ENCODE measurements around the gene VDAC1.
A peak's percentile ranks its signal among the peaks of the same experiment; 100 is the strongest.

VDAC1 gene

GRCh38 chr5:133930061-133930812 lies 74.5 kb downstream of the VDAC1 start:
- Mint-ChIP-seq H3K27me3 (ENCODE audit: low read depth) (peaks cover 36% of the 10 kb centered on the region), H3K36me3 (ENCODE audit: low read depth) (no peaks in the 10 kb centered on the region)

GRCh38 chr5:133928587-133929393 lies 76.0 kb downstream of the VDAC1 start:
- no peak for TF ChIP-seq CTCF (IDR thresholded peaks at IDR 0.05; ENCODE audit: unreplicated experiment in 3 of 3)
- H3K9me3 Mint-ChIP-seq = no peaks in the 10 kb centered on the region
- H3K27ac Mint-ChIP-seq = peak overlapping the region; percentile 47 to 86 (median 63)
- peaks cover 40% of the 10 kb centered on the region for H3K4me1 Mint-ChIP-seq
- H3K36me3 Mint-ChIP-seq (ENCODE audit: low read depth) = no peaks in the 10 kb centered on the region
- H3K27me3 Mint-ChIP-seq (ENCODE audit: low read depth) = peaks cover 46% of the 10 kb centered on the region
- no peak overlapping the region for H3K4me3 Mint-ChIP-seq

More at GRCh38 chr5:133930061-133930812, 74.5 kb downstream of the VDAC1 start:
- Mint-ChIP-seq H3K9me3 (no peaks in the 10 kb centered on the region), H3K27ac (no peak overlapping the region), H3K4me3 (no peak overlapping the region), H3K4me1 (peaks cover 47% of the 10 kb centered on the region)
- TF ChIP-seq CTCF (IDR thresholded peaks at IDR 0.05; ENCODE audit: unreplicated experiment in 3 of 3) = no peak

GRCh38 chr5:133927300-133928180 lies 77.2 kb downstream of the VDAC1 start:
- no peak for TF ChIP-seq CTCF (IDR thresholded peaks at IDR 0.05; ENCODE audit: unreplicated experiment in 3 of 3)
- peaks cover 31% of the 10 kb centered on the region for H3K4me1 Mint-ChIP-seq
- no peak overlapping the region for H3K4me3 Mint-ChIP-seq
- H3K9me3 Mint-ChIP-seq = no peaks in the 10 kb centered on the region
- peak overlapping the region; percentile 60 to 93 (median 92) for H3K27ac Mint-ChIP-seq
- no peaks in the 10 kb centered on the region for H3K36me3 Mint-ChIP-seq (ENCODE audit: low read depth)
- H3K27me3 Mint-ChIP-seq (ENCODE audit: low read depth) = peaks cover 44% of the 10 kb centered on the region

- no peaks in the 10 kb centered on the region for H3K36me3 Mint-ChIP-seq (ENCODE audit: low read depth)
- H3K27ac Mint-ChIP-seq = peak overlapping the region; percentile 60 to 93 (median 92)
- peaks cover 29% of the 10 kb centered on the region for H3K4me1 Mint-ChIP-seq
- H3K9me3 Mint-ChIP-seq = no peaks in the 10 kb centered on the region
- no peak overlapping the region for H3K4me3 Mint-ChIP-seq
- no peak for TF ChIP-seq CTCF (IDR thresholded peaks at IDR 0.05; ENCODE audit: unreplicated experiment in 3 of 3)
- H3K27me3 Mint-ChIP-seq (ENCODE audit: low read depth) = peaks cover 50% of the 10 kb centered on the region
Measured at GRCh38 chr5:133926489-133927299, 78.1 kb downstream of the VDAC1 start.

GRCh38 chr5:133925866-133926488 lies 78.8 kb downstream of the VDAC1 start:
- H3K36me3 Mint-ChIP-seq (ENCODE audit: low read depth) = no peaks in the 10 kb centered on the region
- H3K9me3 Mint-ChIP-seq = no peaks in the 10 kb centered on the region
- H3K4me1 Mint-ChIP-seq = peaks cover 29% of the 10 kb centered on the region
- TF ChIP-seq CTCF (IDR thresholded peaks at IDR 0.05; ENCODE audit: unreplicated experiment in 3 of 3) = no peak
- H3K27me3 Mint-ChIP-seq (ENCODE audit: low read depth) = peaks cover 48% of the 10 kb centered on the region
- no peak overlapping the region for H3K27ac Mint-ChIP-seq
- H3K4me3 Mint-ChIP-seq = no peak overlapping the region
